H9 (cell line): ENCODE measurements around the gene THSD7A. TPM values are rescaled to one million over a fixed set of nuclear protein-coding genes. Genes with fewer than 3 reads are reported as not detected.

Source experiments
- DNase-seq: peaks from one replicate; pipeline ENCODE4 v3.0.0-alpha.2; 2017
- H2AFZ ChIP-seq: one replicate; pipeline ENCODE4 v1.6.1; 2013; ENCODE audit warnings: mild to moderate bottlenecking, low read length, control low read depth, moderate library complexity
- H2AK5ac ChIP-seq: 2 replicates; pipeline ENCODE4 v1.6.1; 2013; ENCODE audit warnings: low read length, control low read depth, mixed read lengths; ENCODE audit not compliant: insufficient read length
- H2BK120ac ChIP-seq: one replicate; pipeline ENCODE4 v1.6.1; 2013; ENCODE audit warnings: low read depth, mild to moderate bottlenecking, low read length, control low read depth, inconsistent platforms; ENCODE audit not compliant: poor library complexity, severe bottlenecking
- H2BK12ac ChIP-seq: 2 replicates; pipeline ENCODE4 v1.6.1; 2013; ENCODE audit warnings: low read length, control low read depth, mixed read lengths, low read depth; ENCODE audit not compliant: insufficient read length
- H2BK15ac ChIP-seq: 2 replicates; pipeline ENCODE4 v1.6.1; 2013; ENCODE audit warnings: low read depth, low read length, control low read depth
- H2BK20ac ChIP-seq: one replicate; pipeline ENCODE4 v1.6.1; 2013; ENCODE audit warnings: low read depth, mild to moderate bottlenecking, low read length, control low read depth, inconsistent platforms; ENCODE audit not compliant: poor library complexity, severe bottlenecking
- H2BK5ac ChIP-seq: 2 replicates; pipeline ENCODE4 v1.6.1; 2013; ENCODE audit warnings: low read length, control low read depth, mixed read lengths; ENCODE audit not compliant: insufficient read length
- H3K14ac ChIP-seq: 2 replicates; pipeline ENCODE4 v1.6.1; 2013; ENCODE audit warnings: low read length, control low read depth; ENCODE audit not compliant: insufficient read depth
- H3K18ac ChIP-seq: 2 replicates; pipeline ENCODE4 v1.6.1; 2013; ENCODE audit warnings: low read depth, mild to moderate bottlenecking, mixed read lengths, low read length, control low read depth; ENCODE audit not compliant: insufficient read length
- H3K23ac ChIP-seq: 2 replicates; pipeline ENCODE4 v1.6.1; 2013; ENCODE audit warnings: low read length, control low read depth, mixed read lengths, low read depth; ENCODE audit not compliant: insufficient read length
- H3K23me2 ChIP-seq: 2 replicates; pipeline ENCODE4 v1.6.1; 2013; ENCODE audit warnings: low read depth, mild to moderate bottlenecking, mixed read lengths, low read length, control low read depth; ENCODE audit not compliant: insufficient read length, poor library complexity, severe bottlenecking
- H3K27ac ChIP-seq: 2 replicates; pipeline ENCODE4 v1.5.1; 2013; ENCODE audit warnings: low read length, control low read depth, mixed read lengths, low read depth; ENCODE audit not compliant: insufficient read length
- H3K27me3 ChIP-seq: 2 replicates; pipeline ENCODE4 v1.6.1; 2013; ENCODE audit warnings: low read length, control low read depth, inconsistent platforms; ENCODE audit not compliant: insufficient read depth
- H3K4ac ChIP-seq: 2 replicates; pipeline ENCODE4 v1.6.1; 2013; ENCODE audit warnings: low read depth, mild to moderate bottlenecking, control low read depth, inconsistent platforms, low read length, moderate library complexity
- H3K4me1 ChIP-seq: 2 replicates; pipeline ENCODE4 v1.6.1; 2013; ENCODE audit warnings: low read length, control low read depth, inconsistent platforms; ENCODE audit not compliant: insufficient read depth
- H3K4me2 ChIP-seq: 2 replicates; pipeline ENCODE4 v1.6.1; 2013; ENCODE audit warnings: low read length, control low read depth, mixed read lengths; ENCODE audit not compliant: insufficient read length, insufficient read depth
- H3K56ac ChIP-seq: 2 replicates; pipeline ENCODE4 v1.6.1; 2013; ENCODE audit warnings: low read depth, mild to moderate bottlenecking, mixed read lengths, low read length, control low read depth; ENCODE audit not compliant: insufficient read length
- H3K79me1 ChIP-seq: 2 replicates; pipeline ENCODE4 v1.6.1; 2013; ENCODE audit warnings: low read depth, mild to moderate bottlenecking, moderate library complexity, low read length, control low read depth, inconsistent platforms; ENCODE audit not compliant: insufficient read depth, poor library complexity, severe bottlenecking
- H3K79me2 ChIP-seq: 2 replicates; pipeline ENCODE4 v1.6.1; 2013; ENCODE audit warnings: low read length, control low read depth, inconsistent platforms; ENCODE audit not compliant: insufficient read depth
- H3K9ac ChIP-seq: 2 replicates; pipeline ENCODE4 v1.6.1; 2013; ENCODE audit warnings: low read length, control low read depth, mixed read lengths; ENCODE audit not compliant: insufficient read length; ENCODE audit errors: extremely low read depth
- H3K9me3 ChIP-seq: one replicate; pipeline ENCODE4 v1.6.1; 2013; ENCODE audit warnings: low read depth, low read length, inconsistent platforms; ENCODE audit not compliant: control insufficient read depth
- H3T11ph ChIP-seq: one replicate; pipeline ENCODE4 v1.6.1; 2013; ENCODE audit warnings: mild to moderate bottlenecking, low read length, control low read depth, inconsistent platforms
- H4K20me1 ChIP-seq: one replicate; pipeline ENCODE4 v1.6.1; 2013; ENCODE audit not compliant: control insufficient read depth, insufficient read length, insufficient read depth
- H4K5ac ChIP-seq: 2 replicates; pipeline ENCODE4 v1.6.1; 2013; ENCODE audit warnings: low read depth, mild to moderate bottlenecking, mixed read lengths, low read length, control low read depth; ENCODE audit not compliant: insufficient read length
- H4K8ac ChIP-seq: replicated peaks from 2 replicates; pipeline ENCODE4 v1.6.1; 2013; ENCODE audit warnings: low read length, control low read depth, mixed read lengths, low read depth; ENCODE audit not compliant: insufficient read length
- H4K91ac ChIP-seq: 2 replicates; pipeline ENCODE4 v1.6.1; 2013; ENCODE audit warnings: low read depth, mild to moderate bottlenecking, moderate library complexity, mixed read lengths, low read length, control low read depth; ENCODE audit not compliant: insufficient read length
- H3K27ac Mint-ChIP-seq, 3 experiments: 2 replicates in 2 of 3; 3 replicates in 1 of 3; pipeline ENCODE4 v1.8.0; 2020 to 2021; ENCODE audit warnings: mixed read lengths in 3 of 3, mild to moderate bottlenecking in 1 of 3, moderate library complexity in 1 of 3
- H3K27me3 Mint-ChIP-seq: 2 replicates; pipeline ENCODE4 v1.8.0; 2021; ENCODE audit warnings: low read depth, mild to moderate bottlenecking, moderate library complexity, mixed read lengths
- H3K36me3 Mint-ChIP-seq, 3 experiments: 2 replicates in 2 of 3; 3 replicates in 1 of 3; pipeline ENCODE4 v1.8.0; 2020 to 2021; ENCODE audit warnings: low read depth in 3 of 3, mixed read lengths in 3 of 3; ENCODE audit not compliant: insufficient read depth in 1 of 3
- H3K4me1 Mint-ChIP-seq, 2 experiments: 2 replicates each; pipeline ENCODE4 v1.8.0; 2020; ENCODE audit warnings: mixed read lengths in 2 of 2
- H3K4me3 Mint-ChIP-seq, 2 experiments: 2 replicates in 1 of 2; 3 replicates in 1 of 2; pipeline ENCODE4 v1.8.0; 2020 to 2021; ENCODE audit warnings: mild to moderate bottlenecking in 2 of 2, mixed read lengths in 2 of 2, moderate library complexity in 1 of 2
- H3K9me3 Mint-ChIP-seq, 2 experiments: 2 replicates in 1 of 2; 3 replicates in 1 of 2; pipeline ENCODE4 v1.8.0; 2020; ENCODE audit warnings: mild to moderate bottlenecking in 2 of 2, mixed read lengths in 2 of 2, moderate library complexity in 1 of 2
- WGBS: extraction: QIAGEN DNeasy Blood & Tissue Kit; methylation state at CpG from one replicate; pipeline ENCODE4 v1.1.7; 2013; ENCODE audit warnings: missing lambda C conversion rate, low lambda C conversion rate, mixed read lengths; ENCODE audit not compliant: insufficient read length; ENCODE audit errors: extremely low coverage; 5-methylcytosine and 5-hydroxymethylcytosine counted together
- total RNA-seq: library from RNA; stranded (reverse); gene quantifications from 2 replicates; pipeline ENCODE4 v1.2.1, GENCODE V29; 2021
- TF ChIP-seq, protein P1 (sequence below): fragments of 200-600 bp; sonication (generic); conservative IDR thresholded peaks from 3 replicates; pipeline ENCODE4 v1.8.0; 2021; ENCODE audit warnings: antibody characterized with exemption, mild to moderate bottlenecking

Gene THSD7A
- total RNA-seq, 1 experiment from 2014 or later: 0.42 TPM

DNA sequence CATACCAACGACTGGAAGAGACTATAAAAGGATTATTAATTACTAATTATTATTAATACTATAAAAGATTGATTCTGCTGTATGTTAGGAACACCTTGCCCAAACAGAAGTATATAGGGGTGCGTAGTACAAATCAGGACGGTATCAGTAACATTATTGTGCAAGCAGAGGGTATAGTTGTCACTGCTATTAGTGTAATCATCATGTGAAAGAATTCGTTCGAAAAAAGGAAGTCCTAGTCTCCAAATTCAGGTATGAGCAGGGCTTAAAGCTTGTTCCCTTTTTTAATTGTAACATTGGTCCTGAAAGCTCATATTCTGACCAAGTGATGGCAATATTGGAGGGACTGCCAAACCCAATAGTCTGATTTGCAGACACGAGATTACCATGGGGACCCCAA lies 81.8 kb downstream of the THSD7A start:
- H3K9me3 ChIP-seq: no peaks in the 10 kb centered on the region
- no peak overlapping the region for H3K9ac ChIP-seq
- no peak overlapping the region for H4K91ac ChIP-seq
- H3K36me3 Mint-ChIP-seq: peaks cover 0 to 2% (median 0%) of the 10 kb centered on the region in 3 experiments; a peak in 1 of 7 replicates
- H3K18ac ChIP-seq: no peak overlapping the region
- H2AFZ ChIP-seq: no peak overlapping the region
- no peak overlapping the region for H3K27ac ChIP-seq
- H4K20me1 ChIP-seq: no peaks in the 10 kb centered on the region
- no peaks in the 10 kb centered on the region for H3K79me2 ChIP-seq
- H3K4ac ChIP-seq: no peak overlapping the region
- no peak overlapping the region for H3K56ac ChIP-seq
- H2AK5ac ChIP-seq: no peak overlapping the region
- H3K4me2 ChIP-seq: no peak overlapping the region
- no peak overlapping the region for H2BK12ac ChIP-seq
- WGBS: no CpG with 5 or more reads among the region's 6 CpGs
- H2BK120ac ChIP-seq: no peak overlapping the region
- H3T11ph ChIP-seq: no peak overlapping the region
- H2BK20ac ChIP-seq: no peak overlapping the region
- DNase-seq: no peak
- no peaks in the 10 kb centered on the region for H3K79me1 ChIP-seq
- no peaks in the 10 kb centered on the region for H3K4me1 ChIP-seq
- no peak overlapping the region for H2BK5ac ChIP-seq
- peaks cover 0 to 2% of the 10 kb centered on the region in 2 experiments; a peak in 3 of 5 replicates for H3K9me3 Mint-ChIP-seq
- TF ChIP-seq, protein P1, sequence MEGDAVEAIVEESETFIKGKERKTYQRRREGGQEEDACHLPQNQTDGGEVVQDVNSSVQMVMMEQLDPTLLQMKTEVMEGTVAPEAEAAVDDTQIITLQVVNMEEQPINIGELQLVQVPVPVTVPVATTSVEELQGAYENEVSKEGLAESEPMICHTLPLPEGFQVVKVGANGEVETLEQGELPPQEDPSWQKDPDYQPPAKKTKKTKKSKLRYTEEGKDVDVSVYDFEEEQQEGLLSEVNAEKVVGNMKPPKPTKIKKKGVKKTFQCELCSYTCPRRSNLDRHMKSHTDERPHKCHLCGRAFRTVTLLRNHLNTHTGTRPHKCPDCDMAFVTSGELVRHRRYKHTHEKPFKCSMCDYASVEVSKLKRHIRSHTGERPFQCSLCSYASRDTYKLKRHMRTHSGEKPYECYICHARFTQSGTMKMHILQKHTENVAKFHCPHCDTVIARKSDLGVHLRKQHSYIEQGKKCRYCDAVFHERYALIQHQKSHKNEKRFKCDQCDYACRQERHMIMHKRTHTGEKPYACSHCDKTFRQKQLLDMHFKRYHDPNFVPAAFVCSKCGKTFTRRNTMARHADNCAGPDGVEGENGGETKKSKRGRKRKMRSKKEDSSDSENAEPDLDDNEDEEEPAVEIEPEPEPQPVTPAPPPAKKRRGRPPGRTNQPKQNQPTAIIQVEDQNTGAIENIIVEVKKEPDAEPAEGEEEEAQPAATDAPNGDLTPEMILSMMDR: no peak
- no peaks in the 10 kb centered on the region for H3K27me3 ChIP-seq
- no peak overlapping the region for H3K4me3 Mint-ChIP-seq
- no peak overlapping the region for H4K8ac ChIP-seq
- no peaks in the 10 kb centered on the region for H3K4me1 Mint-ChIP-seq
- H3K27me3 Mint-ChIP-seq: no peaks in the 10 kb centered on the region
- no peaks in the 10 kb centered on the region for H3K23me2 ChIP-seq
- no peak overlapping the region for H3K14ac ChIP-seq
- no peak overlapping the region for H3K27ac Mint-ChIP-seq
- no peak overlapping the region for H3K23ac ChIP-seq
- no peak overlapping the region for H2BK15ac ChIP-seq
- no peak overlapping the region for H4K5ac ChIP-seq
